GM21447 (cell line): Measurements from ENCODE around the gene CNKSR3.
"Not testable (repeated sequence)": the region's sequence is repeated elsewhere in the genome, so short reads cannot be mapped to it uniquely, and the experiment has no call there.

Source experiments
- ATAC-seq: cut with Tn5 transposase; IDR thresholded peaks from one replicate; pipeline ENCODE4 v1.9.1; 2021; ENCODE audit not compliant: unreplicated experiment

Gene CNKSR3

GRCh38 chr6:154510144-154510905 is at the start of gene CNKSR3:
Gene CNKSR3, minus strand, starts transcription at chr6:154510685. Its CDS starts 571 bp downstream, at chr6:154510114.
- peak; percentile 63 for ATAC-seq

- no peak for ATAC-seq
These were observed 48.5 kb upstream of the CNKSR3 start for GRCh38 chr6:154558984-154559383.

GRCh38 chr6:154558513-154558912 is 48.0 kb upstream of the CNKSR3 start:
- ATAC-seq = no peak

GRCh38 chr6:154555073-154555677 is 44.7 kb upstream of the CNKSR3 start:
- ATAC-seq = no peak

- ATAC-seq = no peak
These were observed 44.0 kb upstream of the CNKSR3 start for GRCh38 chr6:154554491-154554890.

GRCh38 chr6:154550779-154551178 is 40.3 kb upstream of the CNKSR3 start:
- no peak for ATAC-seq

GRCh38 chr6:154549179-154549578 is 38.7 kb upstream of the CNKSR3 start:
- ATAC-seq = no peak

GRCh38 chr6:154548130-154548830 is 37.8 kb upstream of the CNKSR3 start:
- no peak for ATAC-seq

GRCh38 chr6:154543628-154544027 is 33.1 kb upstream of the CNKSR3 start:
- ATAC-seq = no peak

GRCh38 chr6:154542747-154543146 is 32.3 kb upstream of the CNKSR3 start:
- no peak for ATAC-seq

GRCh38 chr6:154541837-154542236 is 31.4 kb upstream of the CNKSR3 start:
- not testable (repeated sequence) for ATAC-seq

- no peak for ATAC-seq
These were observed 29.2 kb upstream of the CNKSR3 start for GRCh38 chr6:154539593-154540269.

- no peak for ATAC-seq
These were observed 28.2 kb upstream of the CNKSR3 start for GRCh38 chr6:154538640-154539191.

- no peak for ATAC-seq
These were observed 27.2 kb upstream of the CNKSR3 start for GRCh38 chr6:154537511-154538325.

- ATAC-seq = no peak
These were observed 26.5 kb upstream of the CNKSR3 start for GRCh38 chr6:154536999-154537398.

- ATAC-seq = no peak
These were observed 25.8 kb upstream of the CNKSR3 start for GRCh38 chr6:154536255-154536654.

GRCh38 chr6:154535851-154536250 is 25.4 kb upstream of the CNKSR3 start:
- no peak for ATAC-seq

GRCh38 chr6:154535147-154535546 is 24.7 kb upstream of the CNKSR3 start:
- ATAC-seq = no peak

- no peak for ATAC-seq
These were observed 24.0 kb upstream of the CNKSR3 start for GRCh38 chr6:154534531-154534930.

GRCh38 chr6:154532426-154532825 is 21.9 kb upstream of the CNKSR3 start:
- ATAC-seq = no peak
